HG02852 (cell line): ENCODE data around the gene MAL.

ENCODE experiments used
- ATAC-seq: cut with Tn5 transposase; IDR thresholded peaks from one replicate; pipeline ENCODE4 v1.9.1; 2021; ENCODE audit warnings: mild to moderate bottlenecking, moderate library complexity; ENCODE audit not compliant: unreplicated experiment

MAL gene

DNA sequence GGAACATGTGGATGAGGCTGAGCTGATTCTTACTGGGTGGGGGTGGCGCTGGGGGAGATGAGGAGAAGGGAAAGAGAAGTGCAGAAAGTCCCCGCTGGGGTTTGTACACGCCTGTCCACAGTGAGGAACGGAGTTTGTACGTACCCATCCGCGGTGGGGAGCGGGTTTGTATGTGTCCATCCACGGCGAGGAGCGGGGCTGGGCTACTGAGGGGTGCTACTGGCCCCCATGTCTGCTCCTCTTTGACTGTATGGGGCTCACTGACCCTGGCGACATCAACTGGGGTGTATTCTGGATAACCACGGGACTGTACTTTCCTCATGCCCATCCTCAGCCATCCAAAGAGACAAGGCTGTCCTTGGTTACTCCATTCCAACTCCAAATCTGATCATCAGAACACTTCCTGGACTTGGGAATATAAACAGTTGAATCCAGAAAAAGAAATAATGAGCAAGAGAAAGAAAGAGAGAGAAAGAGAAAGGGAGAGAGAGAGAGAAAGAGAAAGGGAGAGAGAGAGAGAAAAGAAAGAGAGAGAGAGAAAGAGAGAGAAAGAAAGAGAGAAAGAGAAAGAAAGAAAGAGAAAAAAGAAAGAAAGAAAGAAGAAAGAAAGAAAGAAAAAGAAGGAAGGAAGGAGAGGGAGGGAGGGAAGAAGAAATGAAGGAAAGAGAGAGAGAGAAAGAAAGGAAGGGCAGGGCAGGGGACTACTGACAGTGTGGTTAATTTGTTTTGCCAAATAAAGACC, 21.0 kb downstream of the MAL start:
- ATAC-seq: no peak

DNA sequence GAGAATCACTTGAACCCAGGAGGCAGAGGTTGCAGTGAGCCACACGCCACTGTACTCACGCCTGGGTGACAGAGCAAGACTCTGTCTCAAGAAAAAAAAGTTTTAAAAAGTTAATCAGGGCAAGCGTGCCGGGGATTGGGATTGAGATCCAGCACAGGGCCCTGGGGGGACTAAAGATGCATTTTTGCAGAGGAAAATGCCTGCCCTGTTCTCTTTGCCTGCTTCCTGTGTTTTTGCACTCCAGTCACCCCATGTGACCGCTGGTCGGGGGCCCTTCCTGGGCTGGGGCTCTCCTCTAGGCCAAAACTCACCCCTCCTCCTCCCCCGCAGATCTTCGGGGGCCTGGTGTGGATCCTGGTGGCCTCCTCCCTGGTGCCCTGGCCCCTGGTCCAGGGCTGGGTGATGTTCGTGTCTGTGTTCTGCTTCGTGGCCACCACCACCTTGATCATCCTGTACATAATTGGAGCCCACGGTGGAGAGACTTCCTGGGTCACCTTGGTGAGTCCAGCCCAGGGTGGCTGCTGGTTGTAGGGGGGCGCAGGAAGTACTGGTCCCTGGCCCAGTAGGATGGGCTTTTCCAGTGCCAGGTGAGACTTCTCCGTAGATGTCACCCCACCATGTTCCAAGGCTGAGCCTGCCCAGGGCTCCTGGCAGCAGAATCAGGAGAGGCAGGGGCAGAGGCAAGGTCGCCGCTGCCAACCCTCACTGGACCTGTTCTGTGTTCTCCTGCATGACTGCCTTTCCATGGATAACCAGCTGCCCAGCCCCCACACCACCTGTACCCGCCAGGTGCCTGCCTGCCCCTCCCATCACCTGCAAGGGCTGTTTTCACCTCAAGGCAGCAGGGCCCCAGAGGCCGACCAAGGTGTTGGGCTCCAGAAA, 22.4 kb downstream of the MAL start:
- ATAC-seq: no peak

DNA sequence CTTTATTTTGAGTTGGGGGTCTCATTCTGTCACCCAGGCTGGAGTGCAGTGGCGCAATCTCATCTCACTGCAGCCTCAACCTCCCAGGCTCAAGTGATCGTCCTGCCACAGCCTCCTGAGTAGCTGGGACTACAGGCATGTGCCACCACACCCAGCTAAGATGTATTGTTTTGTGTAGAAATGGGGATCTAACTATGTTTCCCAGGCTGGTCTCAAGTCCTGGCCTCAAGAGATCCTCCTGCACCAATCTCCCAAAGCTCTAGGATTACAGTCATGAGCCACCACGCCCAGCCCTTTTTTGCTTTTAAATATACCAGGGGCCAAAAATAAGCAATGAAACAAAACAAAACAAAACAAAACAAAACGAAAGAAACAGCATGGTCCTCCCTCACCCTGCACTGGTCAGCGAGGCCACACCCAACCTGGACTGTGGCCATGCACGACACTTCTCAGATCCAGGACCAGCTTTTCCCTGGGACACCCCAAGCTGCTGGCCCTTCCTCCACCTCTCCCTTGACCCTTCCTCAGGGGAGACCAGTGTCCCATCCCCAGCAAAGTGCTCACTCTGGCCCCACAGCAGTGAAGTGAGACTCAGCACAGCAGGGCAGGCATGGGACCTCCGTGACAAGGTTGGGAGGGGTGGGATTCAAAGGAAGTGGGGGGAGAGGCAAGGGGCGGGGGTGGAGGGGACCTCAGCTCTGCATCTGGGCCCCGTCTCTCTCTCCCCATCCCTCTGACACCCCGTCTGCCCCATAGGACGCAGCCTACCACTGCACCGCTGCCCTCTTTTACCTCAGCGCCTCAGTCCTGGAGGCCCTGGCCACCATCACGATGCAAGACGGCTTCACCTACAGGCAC, 23.5 kb downstream of the MAL start:
- no peak for ATAC-seq

GRCh38 chr2:95049683-95049955, 24.1 kb downstream of the MAL start:
- no peak for ATAC-seq

- no peak for ATAC-seq
These were observed 24.5 kb downstream of the MAL start for GRCh38 chr2:95049961-95050360.

GRCh38 chr2:95050385-95051300, 25.1 kb downstream of the MAL start:
- ATAC-seq: no peak

DNA sequence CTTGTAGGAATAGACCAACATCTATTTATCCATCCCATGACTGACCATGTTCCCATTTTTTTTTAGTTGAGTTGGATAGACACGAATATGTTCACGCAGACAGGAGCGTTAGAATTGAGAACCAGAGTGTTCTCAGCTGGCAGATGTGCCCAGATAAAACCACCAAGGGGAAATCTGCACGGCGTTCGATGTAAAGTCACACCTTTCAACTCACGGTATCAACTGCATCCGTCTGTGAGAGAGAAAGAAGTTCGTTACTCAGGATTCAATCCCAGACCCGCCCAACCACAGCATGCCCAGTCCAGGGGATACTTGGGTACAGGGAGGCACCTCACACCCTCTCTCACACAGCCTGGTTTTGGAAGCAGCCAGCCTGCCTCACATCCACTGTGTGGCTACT, 26.1 kb downstream of the MAL start:
- ATAC-seq: no peak

GRCh38 chr2:95052307-95052706, 26.8 kb downstream of the MAL start:
- no peak for ATAC-seq

- no peak for ATAC-seq
These were observed 27.4 kb downstream of the MAL start for GRCh38 chr2:95052804-95053479.

GRCh38 chr2:95053543-95053942, 28.0 kb downstream of the MAL start:
- no peak for ATAC-seq

GRCh38 chr2:95054016-95054415, 28.5 kb downstream of the MAL start:
- ATAC-seq: no peak

- no peak for ATAC-seq
These were observed 29.8 kb downstream of the MAL start for GRCh38 chr2:95055262-95055661.

- ATAC-seq: no peak
These were observed 30.5 kb downstream of the MAL start for GRCh38 chr2:95056044-95056443.

GRCh38 chr2:95056461-95057459, 31.3 kb downstream of the MAL start:
- ATAC-seq: no peak

GRCh38 chr2:95057535-95058370, 32.2 kb downstream of the MAL start:
- no peak for ATAC-seq

DNA sequence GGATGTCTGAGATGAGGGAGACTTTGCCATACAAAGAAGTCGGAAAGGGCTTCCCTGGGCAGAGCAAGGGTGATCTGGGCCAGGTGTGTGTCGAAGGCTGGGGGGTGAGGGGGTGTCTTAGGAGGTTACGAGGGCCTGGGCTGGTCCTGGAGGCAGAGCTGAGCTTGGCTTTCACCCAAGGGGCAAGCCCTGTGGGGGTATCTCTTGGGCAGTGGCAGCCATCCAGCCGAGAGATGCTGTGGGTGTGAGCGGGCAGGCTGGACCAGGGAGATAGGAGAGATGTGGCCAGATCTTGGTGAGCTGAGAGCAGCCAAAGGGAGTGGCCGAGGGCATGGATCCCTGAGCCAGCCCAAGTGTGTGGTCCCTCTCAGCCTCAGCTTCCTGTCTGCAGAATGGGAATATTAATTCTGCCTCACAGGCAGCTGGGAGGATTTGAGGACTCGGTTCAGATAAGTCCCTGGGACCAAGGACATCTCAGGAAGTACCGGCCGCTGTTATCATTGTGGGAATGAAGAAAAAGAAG, 33.0 kb downstream of the MAL start:
- no peak for ATAC-seq

GRCh38 chr2:95058989-95059641, 33.6 kb downstream of the MAL start:
- no peak for ATAC-seq
